SK-N-MC (cell line): Measurements from ENCODE around the gene TRIM2.

Experiments
- EZH2 ChIP-seq: fragments of 200-600 bp; sonication (generic); IDR thresholded peaks from one replicate; pipeline ENCODE4 v1.6.1; 2017; ENCODE audit warnings: antibody characterized with exemption
- POLR2AphosphoS5 ChIP-seq: IDR thresholded peaks from 2 replicates; pipeline ENCODE4 v1.6.1; 2012; ENCODE audit warnings: mild to moderate bottlenecking, low read depth, low read length, borderline replicate concordance

GRCh38 chr4:153185331-153185852, 18.9 kb upstream of the TRIM2 start:
- TF ChIP-seq EZH2 (no peak), POLR2AphosphoS5 (no peak)
